CD8-positive, alpha-beta memory T cell (primary cell): ENCODE data around the gene HDAC5. TPM values are rescaled to one million over a fixed set of nuclear protein-coding genes. Genes with fewer than 3 reads are reported as not detected.

Experiments
- CTCF ChIA-PET: fragments of 350-600 bp; sonication (Branson Sonifier 250); formaldehyde crosslinking; loops from one replicate; lab custom pipeline; 2021; ENCODE audit warnings: antibody characterized with exemption; lab: Charles Lee
- POLR2A ChIA-PET: fragments of 350-600 bp; sonication (Branson Sonifier 250); formaldehyde crosslinking; loops from one replicate; lab custom pipeline; 2021; ENCODE audit warnings: antibody characterized with exemption; lab: Charles Lee
- DNase-seq, 5 donors: peaks; one replicate each; pipeline versions ENCODE4 v3.0.0 to v3.0.0-alpha.2; 2020 to 2022; ENCODE audit warnings: mixed read lengths in 1 of 5
- H3K27ac ChIP-seq: one replicate; pipeline ENCODE4 v1.7.0; 2013; ENCODE audit warnings: low read depth, mild to moderate bottlenecking, low read length, moderate library complexity
- H3K27me3 ChIP-seq: 2 replicates; pipeline ENCODE4 v1.7.0; 2013; ENCODE audit warnings: low read length, mild to moderate bottlenecking; ENCODE audit not compliant: insufficient read depth, poor library complexity, severe bottlenecking
- H3K36me3 ChIP-seq: 2 replicates; pipeline ENCODE4 v1.7.0; 2013; ENCODE audit warnings: mild to moderate bottlenecking, low read length, moderate library complexity; ENCODE audit not compliant: insufficient read depth
- H3K4me1 ChIP-seq: 2 replicates; pipeline ENCODE4 v1.7.0; 2013; ENCODE audit warnings: mild to moderate bottlenecking, low read length, moderate library complexity; ENCODE audit not compliant: insufficient read depth
- H3K4me3 ChIP-seq: 2 replicates; pipeline ENCODE4 v1.7.0; 2013; ENCODE audit warnings: mild to moderate bottlenecking, low read length
- H3K9me3 ChIP-seq: 2 replicates; pipeline ENCODE4 v1.7.0; 2013; ENCODE audit warnings: mild to moderate bottlenecking, low read length
- H3K27ac Mint-ChIP-seq, 8 donors: one replicate each; pipeline ENCODE4 v1.8.0; 2020 to 2021; ENCODE audit warnings: mixed read lengths in 8 of 8, mild to moderate bottlenecking in 6 of 8, inconsistent platforms in 3 of 8, moderate library complexity in 3 of 8
- H3K27me3 Mint-ChIP-seq, 2 donors: one replicate each; pipeline ENCODE4 v1.8.0; 2020 to 2021; ENCODE audit warnings: mixed read lengths in 2 of 2, mild to moderate bottlenecking in 1 of 2, moderate library complexity in 1 of 2
- H3K36me3 Mint-ChIP-seq, 3 donors: one replicate each; pipeline ENCODE4 v1.8.0; 2020 to 2021; ENCODE audit warnings: mixed read lengths in 3 of 3, inconsistent platforms in 1 of 3, mild to moderate bottlenecking in 1 of 3
- H3K4me1 Mint-ChIP-seq, 3 donors: one replicate each; pipeline ENCODE4 v1.8.0; 2020 to 2021; ENCODE audit warnings: mixed read lengths in 3 of 3, inconsistent platforms in 1 of 3, mild to moderate bottlenecking in 1 of 3
- H3K4me3 Mint-ChIP-seq, 7 donors: one replicate each; pipeline ENCODE4 v1.8.0; 2020 to 2021; ENCODE audit warnings: mixed read lengths in 7 of 7, mild to moderate bottlenecking in 6 of 7, moderate library complexity in 4 of 7, inconsistent platforms in 2 of 7
- H3K9me3 Mint-ChIP-seq, 5 donors: one replicate each; pipeline ENCODE4 v1.8.0; 2020 to 2022; ENCODE audit warnings: mixed read lengths in 5 of 5, mild to moderate bottlenecking in 3 of 5, moderate library complexity in 2 of 5, inconsistent platforms in 1 of 5
- polyA plus RNA-seq: library from polyadenylated mRNA; unstranded; fragments of 300-500 nt; fragmentation: Illumina TruSeq; gene quantifications from one replicate; pipeline ENCODE4 v1.2.3, GENCODE V29; 2021
- total RNA-seq, 2 experiments: library from RNA; stranded (reverse); gene quantifications; one replicate each; pipeline ENCODE4 v1.2.3, GENCODE V29; 2021

The HDAC5 gene
- total and polyA plus RNA-seq, 3 experiments from 2014 or later: 22.7 to 38.1 (median 24.2) TPM

DNA sequence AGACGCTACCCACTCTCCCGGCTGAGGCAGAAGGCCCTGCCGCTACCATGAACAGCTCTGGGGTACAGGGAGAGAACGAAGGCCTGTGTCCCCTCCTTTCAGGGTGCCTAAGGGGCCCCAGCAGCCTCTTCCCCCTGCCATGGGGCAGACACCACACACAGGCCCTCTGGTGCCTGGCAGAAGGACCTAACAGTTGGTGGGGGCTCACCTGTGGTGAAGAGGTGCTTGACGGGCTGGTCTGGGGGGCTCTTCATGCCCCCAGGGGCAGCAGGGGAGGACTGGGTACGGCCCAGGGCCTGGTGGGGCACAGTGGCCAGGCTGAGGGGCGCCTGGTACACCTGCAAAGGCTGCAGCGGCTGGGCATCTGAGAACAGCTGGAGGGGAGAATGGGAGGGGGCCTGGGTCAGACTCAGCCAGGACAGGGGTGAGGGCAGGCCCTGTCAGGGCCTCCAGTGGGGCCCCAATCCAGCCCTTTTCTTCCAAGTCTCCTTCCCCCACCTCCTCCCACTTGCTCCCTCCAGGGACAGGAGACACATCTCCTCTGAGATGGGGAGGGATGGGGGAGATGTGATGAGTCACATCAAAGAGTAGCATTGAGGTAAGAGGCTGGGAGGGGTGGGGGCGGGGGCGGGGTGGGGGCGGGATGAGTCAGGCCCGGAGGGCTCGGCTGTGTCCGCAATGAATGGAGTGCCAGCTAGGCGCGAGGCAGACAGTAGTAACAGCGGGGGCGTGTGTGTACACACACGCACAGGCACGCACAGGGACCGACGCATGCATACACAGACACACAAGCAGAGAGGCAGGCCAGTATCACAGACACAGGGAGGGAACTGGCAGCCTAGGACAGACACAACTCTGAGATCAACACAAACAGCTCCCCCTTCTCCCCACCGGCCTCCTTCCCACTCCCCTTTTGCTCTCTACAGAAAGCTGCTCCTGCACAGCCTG lies 36.8 kb downstream of the HDAC5 start:
- H3K27me3 Mint-ChIP-seq: no peaks in the 10 kb centered on the region
- no peaks in the 10 kb centered on the region for H3K9me3 Mint-ChIP-seq
- ChIA-PET CTCF (no interaction called here), POLR2A (no interaction called here)
- peak in 1 of 5 donors; percentile 60 for DNase-seq
- H3K4me1 ChIP-seq: no peaks in the 10 kb centered on the region
- H3K4me1 Mint-ChIP-seq: peaks cover 0 to 11% (median 0%) of the 10 kb centered on the region in 3 donors
- H3K4me3 Mint-ChIP-seq: no peak overlapping the region
- H3K4me3 ChIP-seq: no peak overlapping the region
- H3K36me3 Mint-ChIP-seq: peaks cover 0 to 72% (median 15%) of the 10 kb centered on the region in 3 donors
- peaks cover 7% of the 10 kb centered on the region for H3K36me3 ChIP-seq
- H3K27me3 ChIP-seq: no peaks in the 10 kb centered on the region
- H3K9me3 ChIP-seq: no peaks in the 10 kb centered on the region
- H3K27ac Mint-ChIP-seq: peak overlapping the region in 4 of 8 donors; percentile 3 to 50 (median 28)
- H3K27ac ChIP-seq: peak overlapping the region; percentile 51

DNA sequence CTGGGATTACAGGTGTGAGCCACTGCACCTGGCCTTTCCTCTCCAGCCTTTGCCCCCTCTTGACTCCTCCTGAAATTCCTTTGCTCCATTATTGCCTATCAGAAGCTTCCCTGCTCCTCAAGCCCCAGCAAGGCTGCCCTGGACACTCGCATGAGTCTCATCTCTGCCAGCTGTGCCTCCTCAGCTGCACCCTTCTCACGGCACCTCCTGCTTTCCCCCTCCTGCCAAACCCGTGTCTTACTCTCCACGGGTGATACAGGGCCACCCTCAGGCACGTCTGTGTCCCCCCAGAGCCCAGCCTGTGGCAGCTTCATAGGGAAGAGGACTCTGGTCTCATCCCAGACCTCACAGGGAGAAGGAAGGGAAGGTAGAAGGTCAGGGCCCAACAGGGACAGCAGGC lies 37.5 kb downstream of the HDAC5 start:
- Histone ChIP-seq H3K4me1 (no peaks in the 10 kb centered on the region), H3K27me3 (no peaks in the 10 kb centered on the region), H3K9me3 (no peaks in the 10 kb centered on the region), H3K36me3 (peaks cover 7% of the 10 kb centered on the region), H3K4me3 (no peak overlapping the region), H3K27ac (peak overlapping the region; percentile 51)
- no peak for DNase-seq
- ChIA-PET POLR2A (no interaction called here), CTCF (interaction anchor here (0.5 to 0.6 kb wide), 2 partner anchors 49 to 125 kb away, joined by 3 read pairs; no protein-coding TSS in a partner anchor)
- H3K36me3 Mint-ChIP-seq: peaks cover 0 to 66% (median 13%) of the 10 kb centered on the region in 3 donors
- H3K27me3 Mint-ChIP-seq: no peaks in the 10 kb centered on the region
- peak overlapping the region in 3 of 8 donors; percentile 40 to 70 (median 60) for H3K27ac Mint-ChIP-seq
- H3K4me1 Mint-ChIP-seq: peaks cover 0 to 11% (median 0%) of the 10 kb centered on the region in 3 donors
- no peaks in the 10 kb centered on the region for H3K9me3 Mint-ChIP-seq
- H3K4me3 Mint-ChIP-seq: no peak overlapping the region

DNA sequence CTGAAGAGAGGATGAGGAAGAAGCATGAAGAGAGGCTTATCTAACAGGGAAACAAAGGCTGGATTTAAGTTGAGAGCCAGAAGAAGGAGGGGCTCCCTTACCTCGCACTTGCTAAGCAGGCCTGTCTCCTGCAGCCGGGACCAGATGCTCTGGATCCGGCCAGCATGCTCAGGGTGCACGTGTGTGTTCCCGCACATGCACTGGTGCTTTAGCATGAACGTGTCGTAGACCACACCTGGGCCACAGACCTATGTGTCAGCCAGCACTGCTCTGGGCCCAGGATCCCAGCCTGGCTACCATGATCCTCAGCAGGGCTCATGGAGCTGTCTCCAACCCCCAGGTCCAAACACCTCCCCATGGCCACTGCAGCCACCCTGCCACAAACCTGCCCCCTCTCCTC lies 38.5 kb downstream of the HDAC5 start:
- CTCF ChIA-PET: no interaction called here

DNA sequence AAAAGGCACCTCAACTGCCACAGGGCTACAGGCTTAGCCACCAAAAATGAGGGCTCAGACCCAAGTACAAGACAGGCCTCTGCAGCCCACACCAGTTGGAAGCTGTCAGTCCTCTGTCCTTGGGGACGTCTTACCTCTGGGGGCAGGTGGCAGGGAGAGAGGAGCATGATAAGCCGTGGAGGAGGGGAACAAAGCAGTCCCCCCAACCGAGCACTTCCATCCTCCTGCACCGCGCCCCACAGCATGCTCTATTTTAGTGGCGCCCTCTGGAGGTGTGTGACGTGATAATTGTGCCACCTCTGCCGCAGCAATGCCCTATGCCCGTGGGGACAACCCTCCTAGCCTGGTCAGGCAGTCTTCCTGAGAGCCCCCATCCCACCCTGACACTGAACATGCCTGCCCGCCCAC lies 39.3 kb downstream of the HDAC5 start:
- H3K36me3 Mint-ChIP-seq: peaks cover 0 to 77% (median 17%) of the 10 kb centered on the region in 3 donors
- H3K9me3 ChIP-seq: no peaks in the 10 kb centered on the region
- peaks cover 0 to 1% of the 10 kb centered on the region in 2 donors for H3K27me3 Mint-ChIP-seq
- ChIA-PET CTCF (interaction anchor here (1.5 kb wide), 1 partner anchor 140 kb away, joined by 4 read pairs; no protein-coding TSS in a partner anchor), POLR2A (interaction anchor here (0.5 kb wide), 1 partner anchor 15 kb away, joined by 3 read pairs; no protein-coding TSS in a partner anchor)
- DNase-seq: no peak
- H3K27me3 ChIP-seq: no peaks in the 10 kb centered on the region
- H3K27ac ChIP-seq: no peak overlapping the region
- H3K4me1 ChIP-seq: no peaks in the 10 kb centered on the region
- H3K9me3 Mint-ChIP-seq: no peaks in the 10 kb centered on the region
- peaks cover 0 to 11% (median 0%) of the 10 kb centered on the region in 3 donors for H3K4me1 Mint-ChIP-seq
- peaks cover 7% of the 10 kb centered on the region for H3K36me3 ChIP-seq
- H3K27ac Mint-ChIP-seq: peak overlapping the region in 1 of 8 donors; percentile 17
- no peak overlapping the region for H3K4me3 Mint-ChIP-seq
- no peak overlapping the region for H3K4me3 ChIP-seq

More for the DNA sequence above, 38.5 kb downstream of the HDAC5 start:
- H3K27me3 ChIP-seq: no peaks in the 10 kb centered on the region
- peaks cover 7% of the 10 kb centered on the region for H3K36me3 ChIP-seq
- H3K4me3 Mint-ChIP-seq: no peak overlapping the region
- peaks cover 0 to 72% (median 13%) of the 10 kb centered on the region in 3 donors for H3K36me3 Mint-ChIP-seq
- H3K4me1 ChIP-seq: no peaks in the 10 kb centered on the region
- no peak for DNase-seq
- H3K27ac Mint-ChIP-seq: peak overlapping the region in 2 of 8 donors; percentile 23 to 48
- no peaks in the 10 kb centered on the region for H3K9me3 ChIP-seq
- no peaks in the 10 kb centered on the region for H3K9me3 Mint-ChIP-seq
- H3K4me3 ChIP-seq: no peak overlapping the region
- H3K27me3 Mint-ChIP-seq: peaks cover 0 to under 1% of the 10 kb centered on the region in 2 donors
- peaks cover 0 to 11% (median 0%) of the 10 kb centered on the region in 3 donors for H3K4me1 Mint-ChIP-seq
- POLR2A ChIA-PET: interaction anchor here (0.5 kb wide), 1 partner anchor 16 kb away, joined by 3 read pairs; no protein-coding TSS in a partner anchor
- no peak overlapping the region for H3K27ac ChIP-seq

DNA sequence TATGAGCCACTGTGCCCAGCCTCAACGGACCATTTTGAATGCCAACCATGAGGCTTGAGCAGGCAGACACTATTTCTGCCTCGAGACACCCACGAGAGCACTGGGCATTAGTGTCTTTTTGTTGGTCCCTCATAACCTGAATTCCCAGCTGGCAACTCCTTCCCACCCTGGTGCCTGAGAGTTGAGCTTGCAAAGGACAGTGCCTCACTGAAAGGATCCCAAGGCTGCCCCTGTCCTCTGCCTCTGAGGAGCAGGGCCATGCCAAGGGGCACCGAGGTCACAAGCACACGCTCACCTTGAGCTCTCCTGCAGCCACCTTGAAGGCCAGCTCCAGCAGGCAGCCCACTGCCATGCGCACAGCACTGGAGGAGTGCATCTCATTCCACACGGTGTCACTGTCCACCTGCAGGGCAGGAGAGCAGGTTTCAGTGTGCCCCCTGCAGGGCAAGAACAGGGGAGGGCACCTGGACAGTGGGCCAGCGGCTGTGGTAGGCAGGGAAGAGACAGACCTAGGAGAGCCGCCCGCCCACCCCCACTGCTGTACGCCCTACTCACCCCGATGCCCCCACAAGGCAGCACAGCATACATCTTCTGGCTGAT lies 40.1 kb downstream of the HDAC5 start:
- Histone ChIP-seq H3K36me3 (peaks cover 7% of the 10 kb centered on the region), H3K9me3 (no peaks in the 10 kb centered on the region)
- POLR2A ChIA-PET: no interaction called here

DNA sequence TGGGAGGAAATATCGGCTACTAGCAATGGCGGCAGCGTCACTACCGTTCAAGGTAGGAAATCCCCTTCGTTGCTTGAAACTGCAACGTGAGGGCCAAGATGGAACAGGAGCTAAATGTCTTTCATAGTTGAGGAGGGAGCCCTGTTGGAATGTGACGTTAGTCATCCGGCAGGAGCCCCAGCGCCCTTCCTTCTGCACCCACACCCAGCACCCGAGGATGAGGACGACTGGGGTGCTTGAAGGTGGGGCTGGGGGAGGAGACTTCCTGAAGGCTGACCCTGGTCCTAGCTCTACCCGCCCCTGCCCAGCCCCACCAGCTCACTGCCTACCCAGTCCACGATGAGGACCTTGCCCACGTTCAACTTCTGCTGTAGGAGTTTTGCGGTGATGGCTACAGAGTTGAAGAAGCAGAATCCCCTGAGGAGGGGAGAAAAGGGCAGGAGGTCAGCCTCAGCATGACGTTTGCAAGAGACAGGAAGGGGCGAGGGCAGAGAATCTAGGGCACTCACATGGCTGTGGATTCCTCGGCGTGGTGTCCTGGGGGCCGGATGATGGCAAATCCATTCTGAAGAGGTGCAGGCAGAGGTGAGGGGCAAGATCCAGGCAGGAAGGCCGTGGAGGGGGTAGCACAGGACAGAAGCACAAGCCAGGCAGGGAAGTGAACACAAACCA lies 41.0 kb downstream of the HDAC5 start:
- H3K36me3 ChIP-seq: peaks cover 7% of the 10 kb centered on the region
- H3K9me3 Mint-ChIP-seq: no peaks in the 10 kb centered on the region
- ChIA-PET CTCF (interaction anchor here (0.6 to 0.9 kb wide), 2 partner anchors 10 to 41 kb away, joined by 3 read pairs; no protein-coding TSS in a partner anchor), POLR2A (no interaction called here)
- H3K36me3 Mint-ChIP-seq: peaks cover 0 to 78% (median 14%) of the 10 kb centered on the region in 3 donors
- no peaks in the 10 kb centered on the region for H3K9me3 ChIP-seq
- H3K4me1 Mint-ChIP-seq: peaks cover 0 to 5% (median 0%) of the 10 kb centered on the region in 3 donors
- H3K4me3 ChIP-seq: no peak overlapping the region
- peaks cover 0 to 1% of the 10 kb centered on the region in 2 donors for H3K27me3 Mint-ChIP-seq
- H3K27ac Mint-ChIP-seq: peak overlapping the region in 4 of 8 donors; percentile 14 to 86 (median 56)
- H3K27me3 ChIP-seq: no peaks in the 10 kb centered on the region
- peak overlapping the region in 1 of 7 donors; percentile 20 for H3K4me3 Mint-ChIP-seq
- H3K27ac ChIP-seq: no peak overlapping the region
- no peaks in the 10 kb centered on the region for H3K4me1 ChIP-seq
- DNase-seq: no peak

More for the DNA sequence above, 40.1 kb downstream of the HDAC5 start:
- Histone ChIP-seq H3K27ac (no peak overlapping the region), H3K4me3 (no peak overlapping the region), H3K27me3 (no peaks in the 10 kb centered on the region), H3K4me1 (no peaks in the 10 kb centered on the region)
- DNase-seq: no peak
- Mint-ChIP-seq H3K4me1 (peaks cover 0 to 7% (median 0%) of the 10 kb centered on the region in 3 donors), H3K27ac (no peak overlapping the region), H3K4me3 (no peak overlapping the region), H3K27me3 (peaks cover 0 to 1% of the 10 kb centered on the region in 2 donors), H3K9me3 (no peaks in the 10 kb centered on the region), H3K36me3 (peaks cover 0 to 77% (median 14%) of the 10 kb centered on the region in 3 donors)
- CTCF ChIA-PET: interaction anchor here (0.9 to 1.5 kb wide), 2 partner anchors 9 to 139 kb away, joined by 3 to 4 read pairs; no protein-coding TSS in a partner anchor

DNA sequence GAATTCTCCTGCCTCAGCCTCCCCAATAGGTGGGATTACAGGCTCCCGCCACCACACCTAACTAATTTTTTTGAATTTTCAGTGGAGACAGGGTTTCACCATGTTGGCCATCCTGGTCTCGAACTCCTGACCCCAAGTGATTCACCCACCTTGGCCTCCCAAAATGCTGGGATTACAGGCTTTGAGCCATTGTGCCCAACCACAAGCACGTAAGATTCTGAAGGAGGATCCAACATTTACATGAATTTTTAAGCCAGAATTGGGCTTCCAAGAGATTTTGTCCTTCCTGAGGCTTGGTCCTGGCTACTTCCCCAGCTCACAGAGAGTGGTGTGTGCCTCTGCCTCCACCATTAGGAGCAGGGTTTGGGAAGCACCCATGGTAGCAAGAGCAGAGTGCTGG lies 41.8 kb downstream of the HDAC5 start:
- no peaks in the 10 kb centered on the region for H3K9me3 Mint-ChIP-seq
- POLR2A ChIA-PET: no interaction called here

More for the DNA sequence above, 41.8 kb downstream of the HDAC5 start:
- Mint-ChIP-seq H3K27ac (peak overlapping the region in 1 of 8 donors; percentile 50), H3K4me1 (no peaks in the 10 kb centered on the region), H3K27me3 (peaks cover 0 to 1% of the 10 kb centered on the region in 2 donors), H3K36me3 (peaks cover 0 to 78% (median 14%) of the 10 kb centered on the region in 3 donors), H3K4me3 (no peak overlapping the region)
- H3K36me3 ChIP-seq: peaks cover 9% of the 10 kb centered on the region
- no peak for DNase-seq
- CTCF ChIA-PET: no interaction called here
- no peak overlapping the region for H3K4me3 ChIP-seq
- no peaks in the 10 kb centered on the region for H3K27me3 ChIP-seq
- no peak overlapping the region for H3K27ac ChIP-seq
- H3K9me3 ChIP-seq: no peaks in the 10 kb centered on the region
- no peaks in the 10 kb centered on the region for H3K4me1 ChIP-seq
